Amniotic epithelial cell (primary cell): ENCODE measurements around the gene ARHGAP10.

ENCODE experiments used
- DNase-seq: peaks from one replicate; pipeline ENCODE4 v3.0.0-alpha.2; 2010; ENCODE audit warnings: low read depth

Gene ARHGAP10

GRCh38 chr4:147732518-147733235, 789 bp downstream of the ARHGAP10 start:
- peak; percentile 34 for DNase-seq

GRCh38 chr4:147733716-147734344, 1.9 kb downstream of the ARHGAP10 start:
- DNase-seq, result no peak

GRCh38 chr4:147734496-147734895, 2.6 kb downstream of the ARHGAP10 start:
- no peak for DNase-seq

- peak; percentile 79 for DNase-seq
These were observed 3.8 kb downstream of the ARHGAP10 start for GRCh38 chr4:147735413-147736301.

- peak; percentile 87 for DNase-seq
These were observed 4.6 kb downstream of the ARHGAP10 start for GRCh38 chr4:147736458-147736857.

GRCh38 chr4:147737623-147738022, 5.7 kb downstream of the ARHGAP10 start:
- DNase-seq, result no peak

- peak; percentile 59 for DNase-seq
These were observed 7.4 kb downstream of the ARHGAP10 start for GRCh38 chr4:147739239-147739823.

GRCh38 chr4:147740176-147740575, 8.3 kb downstream of the ARHGAP10 start:
- peak; percentile 56 for DNase-seq

GRCh38 chr4:147741190-147741788, 9.4 kb downstream of the ARHGAP10 start:
- DNase-seq, result peak; percentile 93

- DNase-seq, result no peak
These were observed 16.0 kb downstream of the ARHGAP10 start for GRCh38 chr4:147747787-147748454.

GRCh38 chr4:147749811-147750321, 18.0 kb downstream of the ARHGAP10 start:
- no peak for DNase-seq

- peak; percentile 83 for DNase-seq
These were observed 21.2 kb downstream of the ARHGAP10 start for GRCh38 chr4:147753047-147753446.

- DNase-seq, result peak; percentile 77
These were observed 22.2 kb downstream of the ARHGAP10 start for GRCh38 chr4:147754037-147754445.

GRCh38 chr4:147755561-147756295, 23.8 kb downstream of the ARHGAP10 start:
- DNase-seq, result peak; percentile 62

- DNase-seq, result no peak
These were observed 24.5 kb downstream of the ARHGAP10 start for GRCh38 chr4:147756417-147756816.

- no peak for DNase-seq
These were observed 28.3 kb downstream of the ARHGAP10 start for GRCh38 chr4:147760176-147760575.

GRCh38 chr4:147760695-147761094, 28.8 kb downstream of the ARHGAP10 start:
- no peak for DNase-seq

GRCh38 chr4:147761218-147761883, 29.5 kb downstream of the ARHGAP10 start:
- DNase-seq, result no peak

- DNase-seq, result no peak
These were observed 32.4 kb downstream of the ARHGAP10 start for GRCh38 chr4:147764337-147764736.

- no peak for DNase-seq
These were observed 33.2 kb downstream of the ARHGAP10 start for GRCh38 chr4:147765121-147765529.
